DOHH2 (cell line): ENCODE results near the gene DGCR2.

ENCODE experiments used
- EZH2phosphoT487 ChIP-seq: fragments of 200-600 bp; sonication (generic); IDR thresholded peaks from 2 replicates; pipeline ENCODE4 v1.6.1; 2017; ENCODE audit warnings: borderline replicate concordance, mild to moderate bottlenecking, antibody characterized with exemption, low read length, moderate library complexity, mixed read lengths
- TF ChIP-seq, protein P1 (sequence below): fragments of 200-600 bp; sonication (generic); IDR thresholded peaks from one replicate; pipeline ENCODE4 v1.5.1; 2014; ENCODE audit warnings: antibody characterized with exemption, mild to moderate bottlenecking, low read depth, low read length; ENCODE audit not compliant: poor library complexity, severe bottlenecking

DNA sequence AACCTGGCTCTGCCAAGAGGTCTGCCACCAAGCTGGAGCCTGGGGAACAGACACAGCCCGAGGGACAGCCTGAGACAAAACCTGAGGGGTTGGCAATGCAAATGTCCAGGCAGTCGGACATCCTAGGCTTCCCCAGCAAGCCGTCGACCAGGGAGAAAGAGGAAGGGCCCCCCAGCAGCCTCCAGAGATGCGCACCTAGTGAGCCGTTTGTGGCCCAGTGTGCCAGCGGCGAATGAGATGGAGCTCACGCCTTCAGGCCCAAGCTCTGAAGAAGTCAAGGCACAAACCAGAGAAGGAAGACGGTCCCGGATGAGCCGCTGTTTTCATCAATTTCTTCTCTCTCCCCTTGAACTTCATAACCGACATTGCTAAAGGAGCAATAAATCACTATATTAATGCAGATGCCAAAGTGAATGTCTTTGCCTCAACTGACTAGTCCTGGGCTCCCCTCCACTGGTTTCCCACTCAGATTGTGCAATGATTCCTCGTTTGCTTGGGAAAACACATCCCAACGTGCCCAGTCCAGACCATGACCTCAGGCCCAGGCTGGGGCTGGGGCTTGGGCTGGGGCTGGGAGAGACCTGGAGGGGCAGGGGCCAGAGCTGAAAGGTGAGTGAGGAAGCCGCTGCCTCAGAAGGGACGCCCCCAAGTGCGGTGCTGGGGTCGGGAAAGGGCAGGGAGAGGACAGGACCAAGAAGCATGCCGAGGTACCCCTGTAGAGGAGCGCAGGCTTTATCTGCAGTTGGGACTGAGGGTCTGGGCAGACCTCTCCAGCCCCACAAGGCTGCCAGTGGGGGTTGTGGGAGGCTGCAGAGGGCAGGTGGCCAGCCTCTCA lies 3.5 kb upstream of the DGCR2 start:
- TF ChIP-seq, protein P1, sequence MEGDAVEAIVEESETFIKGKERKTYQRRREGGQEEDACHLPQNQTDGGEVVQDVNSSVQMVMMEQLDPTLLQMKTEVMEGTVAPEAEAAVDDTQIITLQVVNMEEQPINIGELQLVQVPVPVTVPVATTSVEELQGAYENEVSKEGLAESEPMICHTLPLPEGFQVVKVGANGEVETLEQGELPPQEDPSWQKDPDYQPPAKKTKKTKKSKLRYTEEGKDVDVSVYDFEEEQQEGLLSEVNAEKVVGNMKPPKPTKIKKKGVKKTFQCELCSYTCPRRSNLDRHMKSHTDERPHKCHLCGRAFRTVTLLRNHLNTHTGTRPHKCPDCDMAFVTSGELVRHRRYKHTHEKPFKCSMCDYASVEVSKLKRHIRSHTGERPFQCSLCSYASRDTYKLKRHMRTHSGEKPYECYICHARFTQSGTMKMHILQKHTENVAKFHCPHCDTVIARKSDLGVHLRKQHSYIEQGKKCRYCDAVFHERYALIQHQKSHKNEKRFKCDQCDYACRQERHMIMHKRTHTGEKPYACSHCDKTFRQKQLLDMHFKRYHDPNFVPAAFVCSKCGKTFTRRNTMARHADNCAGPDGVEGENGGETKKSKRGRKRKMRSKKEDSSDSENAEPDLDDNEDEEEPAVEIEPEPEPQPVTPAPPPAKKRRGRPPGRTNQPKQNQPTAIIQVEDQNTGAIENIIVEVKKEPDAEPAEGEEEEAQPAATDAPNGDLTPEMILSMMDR: no peak
- no peak for TF ChIP-seq EZH2phosphoT487
